GM10248 (cell line): ENCODE results near the gene ZBTB7B.

Experiments
- CTCF ChIA-PET: fragments of 300-600 bp; sonication (Branson Sonifier 250); formaldehyde crosslinking; extraction: SDS; loops from one replicate; lab custom pipeline; 2021; ENCODE audit warnings: antibody characterized with exemption; lab: Yijun Ruan, JAX
- POLR2A ChIA-PET: fragments of 350-650 bp; sonication (Branson Sonifier 250); formaldehyde crosslinking; extraction: SDS; loops from one replicate; lab custom pipeline; 2020; ENCODE audit warnings: antibody characterized with exemption; lab: Yijun Ruan, JAX
- DNase-seq: peaks from one replicate; pipeline ENCODE4 v3.0.0; 2012; ENCODE audit errors: extremely low spot score
- TF ChIP-seq, protein P1 (sequence below): IDR thresholded peaks from 2 replicates; pipeline ENCODE4 v1.5.1; 2012; ENCODE audit warnings: mild to moderate bottlenecking, low read depth; ENCODE audit errors: extremely low read depth, missing control alignments, control extremely low read depth

Gene ZBTB7B

DNA sequence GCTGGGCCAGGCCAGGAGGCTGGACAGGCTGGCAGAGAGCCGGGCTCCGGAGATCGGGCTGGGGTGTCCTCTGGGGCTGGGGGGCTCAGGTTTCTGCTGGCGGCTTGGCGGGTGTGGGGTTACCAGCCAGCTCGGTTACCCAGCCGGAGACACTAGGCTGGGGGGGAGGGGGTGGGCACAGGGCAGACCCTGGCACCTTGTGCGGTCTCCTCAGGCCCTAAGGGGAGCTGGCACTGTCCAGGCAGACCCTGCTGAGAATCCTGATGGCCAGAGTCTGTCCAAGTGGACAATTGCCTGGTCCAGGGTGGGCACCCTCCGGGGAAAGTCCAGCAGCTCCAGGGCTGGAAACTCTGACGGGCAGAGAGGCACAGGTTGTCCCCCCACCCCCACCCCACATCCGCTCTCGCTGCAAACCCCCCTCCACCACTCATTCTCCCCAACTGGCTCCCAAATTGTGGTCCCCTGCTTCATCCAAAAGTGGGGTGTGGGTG is 6.7 kb downstream of the ZBTB7B start:
- no peak for DNase-seq
- ChIA-PET POLR2A (interaction anchor here (0.6 kb wide), 1 partner anchor 49 kb away, joined by 8 read pairs; no protein-coding TSS in a partner anchor), CTCF (interaction anchor here (3.9 kb wide), 1 partner anchor 7 kb away, joined by 48 read pairs; no protein-coding TSS in a partner anchor)
- TF ChIP-seq, protein P1, sequence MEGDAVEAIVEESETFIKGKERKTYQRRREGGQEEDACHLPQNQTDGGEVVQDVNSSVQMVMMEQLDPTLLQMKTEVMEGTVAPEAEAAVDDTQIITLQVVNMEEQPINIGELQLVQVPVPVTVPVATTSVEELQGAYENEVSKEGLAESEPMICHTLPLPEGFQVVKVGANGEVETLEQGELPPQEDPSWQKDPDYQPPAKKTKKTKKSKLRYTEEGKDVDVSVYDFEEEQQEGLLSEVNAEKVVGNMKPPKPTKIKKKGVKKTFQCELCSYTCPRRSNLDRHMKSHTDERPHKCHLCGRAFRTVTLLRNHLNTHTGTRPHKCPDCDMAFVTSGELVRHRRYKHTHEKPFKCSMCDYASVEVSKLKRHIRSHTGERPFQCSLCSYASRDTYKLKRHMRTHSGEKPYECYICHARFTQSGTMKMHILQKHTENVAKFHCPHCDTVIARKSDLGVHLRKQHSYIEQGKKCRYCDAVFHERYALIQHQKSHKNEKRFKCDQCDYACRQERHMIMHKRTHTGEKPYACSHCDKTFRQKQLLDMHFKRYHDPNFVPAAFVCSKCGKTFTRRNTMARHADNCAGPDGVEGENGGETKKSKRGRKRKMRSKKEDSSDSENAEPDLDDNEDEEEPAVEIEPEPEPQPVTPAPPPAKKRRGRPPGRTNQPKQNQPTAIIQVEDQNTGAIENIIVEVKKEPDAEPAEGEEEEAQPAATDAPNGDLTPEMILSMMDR, result no peak

GRCh38 chr1:155009742-155010141 is 7.1 kb downstream of the ZBTB7B start:
- DNase-seq, result no peak
- POLR2A ChIA-PET, result no interaction called here
- TF ChIP-seq, protein P1, result no peak
- CTCF ChIA-PET, result interaction anchor here (13.5 kb wide), 1 partner anchor 11 kb away, joined by 175 read pairs; the partner anchor contains the start of genes LENEP and ZBTB7B

- ChIA-PET POLR2A (no interaction called here), CTCF (interaction anchor here (1.2 to 13.5 kb wide), 3 partner anchors 12 to 75 kb away, joined by 3 to 175 read pairs (median 4); partner anchors contain the start of genes LENEP, PYGO2 and ZBTB7B)
- no peak for DNase-seq
- TF ChIP-seq, protein P1, result no peak
These were observed 7.8 kb downstream of the ZBTB7B start for GRCh38 chr1:155010211-155010918.

GRCh38 chr1:155011004-155011416 is 8.4 kb downstream of the ZBTB7B start:
- DNase-seq, result no peak
- POLR2A ChIA-PET, result no interaction called here
- TF ChIP-seq, protein P1, result no peak
- CTCF ChIA-PET, result interaction anchor here (1.2 to 13.5 kb wide), 3 partner anchors 13 to 74 kb away, joined by 3 to 175 read pairs (median 4); partner anchors contain the start of genes LENEP, PYGO2 and ZBTB7B

- ChIA-PET POLR2A (interaction anchor here (0.5 kb wide), 1 partner anchor 35 kb away, joined by 4 read pairs; no protein-coding TSS in a partner anchor), CTCF (interaction anchor here (1.2 to 13.5 kb wide), 4 partner anchors 13 to 74 kb away, joined by 3 to 175 read pairs (median 4); partner anchors contain the start of genes LENEP and ZBTB7B)
- TF ChIP-seq, protein P1, result no peak
- DNase-seq, result no peak
These were observed 8.9 kb downstream of the ZBTB7B start for GRCh38 chr1:155011437-155012025.

- ChIA-PET POLR2A (no interaction called here), CTCF (interaction anchor here (1.2 to 13.5 kb wide), 4 partner anchors 14 to 453 kb away, joined by 3 to 175 read pairs (median 4); partner anchors contain the start of genes LENEP and ZBTB7B)
- DNase-seq, result no peak
- TF ChIP-seq, protein P1, result no peak
These were observed 9.5 kb downstream of the ZBTB7B start for GRCh38 chr1:155012026-155012546.
